Mesendoderm (in vitro differentiated cells): Measurements from ENCODE around the gene LTK.
"Not testable (repeated sequence)": the region's sequence is repeated elsewhere in the genome, so short reads cannot be mapped to it uniquely, and the experiment has no call there.

ENCODE experiments used
- DNase-seq: peaks from one replicate; pipeline ENCODE4 v3.0.0; 2013
- H2AK5ac ChIP-seq: 2 replicates; pipeline ENCODE4 v1.6.1; 2013; ENCODE audit warnings: low read length, inconsistent platforms
- H2BK120ac ChIP-seq: 2 replicates; pipeline ENCODE4 v1.6.1; 2013; ENCODE audit warnings: low read depth, mild to moderate bottlenecking, low read length, moderate library complexity, mixed read lengths
- H2BK15ac ChIP-seq: replicated peaks from 2 replicates; pipeline ENCODE4 v1.6.1; 2013; ENCODE audit warnings: low read depth, mild to moderate bottlenecking, moderate library complexity
- H2BK5ac ChIP-seq: 2 replicates; pipeline ENCODE4 v1.6.1; 2013; ENCODE audit warnings: low read length, inconsistent platforms
- H3K18ac ChIP-seq: 2 replicates; pipeline ENCODE4 v1.6.1; 2013; ENCODE audit warnings: mild to moderate bottlenecking, low read length, mixed read lengths
- H3K23ac ChIP-seq: one replicate; pipeline ENCODE4 v1.6.1; 2013; ENCODE audit warnings: low read length
- H3K27ac ChIP-seq: 2 replicates; pipeline ENCODE4 v1.5.1; 2013; ENCODE audit warnings: low read depth, mild to moderate bottlenecking, inconsistent platforms, low read length, moderate library complexity
- H3K27me3 ChIP-seq: 2 replicates; pipeline ENCODE4 v1.6.1; 2013; ENCODE audit warnings: low read length, control low read depth, mild to moderate bottlenecking, inconsistent platforms; ENCODE audit not compliant: insufficient read depth, poor library complexity
- H3K36me3 ChIP-seq: 2 replicates; pipeline ENCODE4 v1.6.1; 2013; ENCODE audit warnings: low read length, inconsistent platforms; ENCODE audit not compliant: control insufficient read depth, insufficient read depth
- H3K4ac ChIP-seq: one replicate; pipeline ENCODE4 v1.6.1; 2013; ENCODE audit warnings: low read depth, mild to moderate bottlenecking, low read length, moderate library complexity
- H3K4me1 ChIP-seq: 2 replicates; pipeline ENCODE4 v1.6.1; 2013; ENCODE audit warnings: low read depth, low read length, inconsistent platforms; ENCODE audit not compliant: control insufficient read depth
- H3K4me2 ChIP-seq: 2 replicates; pipeline ENCODE4 v1.6.1; 2013; ENCODE audit warnings: low read length
- H3K4me3 ChIP-seq: 2 replicates; pipeline ENCODE4 v1.5.1; 2013; ENCODE audit warnings: mild to moderate bottlenecking, low read length
- H3K56ac ChIP-seq: one replicate; pipeline ENCODE4 v1.6.1; 2013; ENCODE audit warnings: low read length
- H3K79me1 ChIP-seq: 2 replicates; pipeline ENCODE4 v1.6.1; 2013; ENCODE audit warnings: low read length, inconsistent platforms
- H3K79me2 ChIP-seq: 2 replicates; pipeline ENCODE4 v1.6.1; 2013; ENCODE audit warnings: mild to moderate bottlenecking, low read length; ENCODE audit not compliant: control insufficient read depth, insufficient read depth
- H3K9ac ChIP-seq: 2 replicates; pipeline ENCODE4 v1.6.1; 2013; ENCODE audit warnings: low read length, inconsistent platforms
- H4K5ac ChIP-seq: one replicate; pipeline ENCODE4 v1.6.1; 2013; ENCODE audit warnings: low read length
- H4K8ac ChIP-seq: one replicate; pipeline ENCODE4 v1.6.1; 2013; ENCODE audit warnings: low read depth, mild to moderate bottlenecking, control low read depth, low read length, moderate library complexity
- WGBS: extraction: QIAGEN DNeasy Blood & Tissue Kit; methylation state at CpG from one replicate; pipeline ENCODE4 v1.1.7; 2013; ENCODE audit warnings: low lambda C conversion rate, missing lambda C conversion rate; ENCODE audit not compliant: insufficient coverage; ENCODE audit errors: extremely low coverage; 5-methylcytosine and 5-hydroxymethylcytosine counted together

The LTK gene

DNA sequence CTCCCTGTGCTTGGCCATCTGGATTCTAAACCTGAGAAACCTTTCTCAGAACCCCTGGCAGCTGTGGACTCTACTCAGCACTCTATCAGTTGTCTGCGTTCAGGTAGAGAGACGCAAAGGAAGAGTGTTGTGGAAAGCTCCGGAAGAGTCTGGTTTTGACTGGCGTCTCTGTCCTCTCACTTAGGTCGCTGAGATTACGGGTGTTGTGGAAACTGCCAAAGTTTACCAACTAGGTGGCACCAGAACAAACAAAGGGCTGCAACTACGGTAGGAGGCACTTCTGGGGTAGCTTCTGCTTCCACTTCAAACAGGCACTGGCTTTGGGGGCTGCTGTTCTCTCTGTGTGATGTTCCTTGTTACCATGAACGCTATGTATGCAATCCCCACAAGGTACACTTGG is 39.2 kb downstream of the LTK start:
- Histone ChIP-seq H3K79me2 (no peaks in the 10 kb centered on the region), H3K4ac (no peak overlapping the region), H3K27ac (no peak overlapping the region), H3K36me3 (peaks cover 20% of the 10 kb centered on the region), H2BK15ac (no peak overlapping the region), H4K5ac (no peak overlapping the region), H3K4me3 (no peak overlapping the region), H3K23ac (no peak overlapping the region), H4K8ac (no peak overlapping the region), H3K4me1 (no peaks in the 10 kb centered on the region), H3K56ac (no peak overlapping the region), H3K79me1 (no peaks in the 10 kb centered on the region), H2BK120ac (no peak overlapping the region), H3K4me2 (no peak overlapping the region), H2AK5ac (no peak overlapping the region), H2BK5ac (no peak overlapping the region), H3K27me3 (no peaks in the 10 kb centered on the region), H3K18ac (no peak overlapping the region), H3K9ac (no peak overlapping the region)
- WGBS: no CpG with 5 or more reads among the region's 8 CpGs
- no peak for DNase-seq

DNA sequence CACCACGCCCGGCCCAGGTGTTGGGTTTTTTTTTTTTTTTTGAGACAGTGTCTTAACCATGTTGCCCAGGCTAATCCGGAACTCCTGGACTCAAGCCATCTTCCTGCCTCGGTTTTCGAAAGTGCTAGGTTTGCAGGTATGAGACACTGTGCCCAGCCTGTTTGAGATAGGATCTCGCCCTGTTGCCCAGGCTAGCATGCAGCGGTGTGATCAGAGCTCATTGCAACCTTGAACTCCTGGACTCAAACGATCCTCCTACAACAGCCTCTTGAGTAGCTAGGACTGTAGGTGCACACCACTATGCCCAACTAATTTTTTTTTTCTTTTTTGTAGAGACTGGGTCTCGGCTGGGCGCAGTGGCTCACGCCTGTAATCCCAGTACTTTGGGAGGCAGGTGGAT is 40.2 kb downstream of the LTK start:
- no peak overlapping the region for H3K4me2 ChIP-seq
- H4K8ac ChIP-seq: no peak overlapping the region
- H2BK5ac ChIP-seq: no peak overlapping the region
- no peak overlapping the region for H2BK120ac ChIP-seq
- H3K23ac ChIP-seq: no peak overlapping the region
- DNase-seq: no peak
- no CpG with 5 or more reads among the region's 11 CpGs for WGBS
- H2AK5ac ChIP-seq: no peak overlapping the region
- no peak overlapping the region for H3K4me3 ChIP-seq
- no peaks in the 10 kb centered on the region for H3K27me3 ChIP-seq
- H3K9ac ChIP-seq: no peak overlapping the region
- H3K79me2 ChIP-seq: no peaks in the 10 kb centered on the region
- H3K4me1 ChIP-seq: no peaks in the 10 kb centered on the region
- no peak overlapping the region for H3K56ac ChIP-seq
- H3K4ac ChIP-seq: no peak overlapping the region
- no peak overlapping the region for H3K18ac ChIP-seq
- H3K27ac ChIP-seq: no peak overlapping the region
- peaks cover 15% of the 10 kb centered on the region for H3K36me3 ChIP-seq
- no peak overlapping the region for H4K5ac ChIP-seq
- no peaks in the 10 kb centered on the region for H3K79me1 ChIP-seq
- H2BK15ac ChIP-seq: no peak overlapping the region

DNA sequence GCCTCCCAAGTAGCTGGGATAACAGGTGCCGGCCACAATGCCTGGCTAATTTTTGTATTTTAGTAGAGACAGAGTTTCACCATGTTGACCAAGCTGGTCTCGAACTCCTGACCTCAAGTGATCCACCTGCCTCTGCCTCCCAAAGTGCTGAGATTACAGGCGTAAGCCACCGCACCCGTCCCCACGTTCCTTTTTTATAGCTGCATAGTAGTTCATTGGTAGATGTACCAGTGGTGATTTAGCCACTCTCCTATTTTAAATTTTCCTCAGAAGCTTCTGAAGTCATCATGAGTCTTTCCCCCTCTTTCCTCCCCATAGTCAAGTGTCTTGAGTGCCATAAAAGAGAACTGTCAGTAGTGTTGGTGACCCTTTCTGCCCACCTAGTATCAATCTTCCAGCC is 44.0 kb downstream of the LTK start:
- not testable (repeated sequence) for H3K23ac ChIP-seq
- WGBS: no CpG with 5 or more reads among the region's 6 CpGs

DNA sequence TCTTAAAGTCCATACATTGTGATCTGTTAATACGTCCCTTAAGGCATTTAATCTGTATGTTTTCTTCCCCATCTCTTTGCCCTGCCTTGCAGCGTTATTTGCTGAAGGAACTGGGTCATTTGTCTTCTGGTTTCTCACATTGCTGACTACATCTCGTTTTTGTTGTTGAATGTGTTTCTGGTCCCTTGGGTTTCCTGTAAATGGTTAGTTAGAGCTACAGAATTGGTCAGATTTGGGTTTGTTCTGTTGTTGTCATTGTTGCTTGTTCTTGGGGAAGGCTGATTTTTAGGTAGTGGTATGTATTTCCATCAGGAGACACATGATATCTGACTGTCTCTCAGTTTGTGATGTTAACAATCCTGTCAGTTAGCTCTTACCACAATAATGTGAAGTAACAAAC is 46.9 kb downstream of the LTK start:
- Histone ChIP-seq H2BK15ac (no peak overlapping the region), H3K79me1 (no peaks in the 10 kb centered on the region), H3K79me2 (no peaks in the 10 kb centered on the region), H4K5ac (no peak overlapping the region), H3K4ac (no peak overlapping the region), H3K36me3 (peaks cover 6% of the 10 kb centered on the region), H2BK5ac (no peak overlapping the region), H3K27me3 (no peaks in the 10 kb centered on the region), H3K9ac (no peak overlapping the region), H3K56ac (no peak overlapping the region), H3K27ac (no peak overlapping the region), H3K4me2 (no peak overlapping the region), H3K18ac (no peak overlapping the region), H2AK5ac (no peak overlapping the region), H4K8ac (no peak overlapping the region), H2BK120ac (no peak overlapping the region), H3K4me1 (no peaks in the 10 kb centered on the region), H3K4me3 (no peak overlapping the region), H3K23ac (no peak overlapping the region)
- DNase-seq: no peak
- WGBS: no CpG with 5 or more reads among the region's 3 CpGs

More for the DNA sequence above, 44.0 kb downstream of the LTK start:
- not testable (repeated sequence) for H3K27me3 ChIP-seq, DNase-seq, H4K8ac ChIP-seq, H2BK120ac ChIP-seq, H3K27ac ChIP-seq, H3K4me2 ChIP-seq, H3K4me3 ChIP-seq, H2BK15ac ChIP-seq, H3K36me3 ChIP-seq, H3K4ac ChIP-seq, H3K9ac ChIP-seq, H3K18ac ChIP-seq, H2AK5ac ChIP-seq, H4K5ac ChIP-seq, H3K56ac ChIP-seq, H3K79me2 ChIP-seq, H3K4me1 ChIP-seq, H3K79me1 ChIP-seq, H2BK5ac ChIP-seq

DNA sequence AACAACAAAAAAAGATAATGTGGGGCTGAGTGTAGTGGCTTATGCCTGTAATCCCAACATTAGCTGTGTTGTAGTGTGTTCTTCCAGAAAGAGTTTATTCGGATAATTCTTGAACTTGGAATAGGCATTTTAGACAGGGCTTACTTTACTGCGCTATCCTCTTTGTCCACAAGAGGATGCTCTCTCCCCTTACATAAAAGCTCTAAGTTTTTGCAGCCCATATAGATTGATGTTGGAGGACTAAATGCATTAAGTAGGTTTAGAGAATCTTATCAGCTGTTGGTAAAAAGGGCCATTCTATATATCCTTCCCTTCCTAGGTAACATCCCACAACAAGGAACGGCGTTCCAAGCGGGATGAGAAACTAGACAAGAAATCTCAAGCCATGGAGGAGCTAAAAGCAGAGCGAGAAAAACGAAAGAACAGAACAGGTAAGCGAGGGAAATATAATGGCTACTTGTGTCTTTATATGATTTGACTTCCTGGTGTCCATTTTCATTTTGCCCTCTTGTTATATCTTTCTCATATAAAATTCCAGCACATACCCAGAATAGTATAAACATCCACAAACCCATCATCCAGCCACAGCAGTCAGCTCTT is 47.7 kb downstream of the LTK start:
- WGBS: no CpG with 5 or more reads among the region's 8 CpGs

DNA sequence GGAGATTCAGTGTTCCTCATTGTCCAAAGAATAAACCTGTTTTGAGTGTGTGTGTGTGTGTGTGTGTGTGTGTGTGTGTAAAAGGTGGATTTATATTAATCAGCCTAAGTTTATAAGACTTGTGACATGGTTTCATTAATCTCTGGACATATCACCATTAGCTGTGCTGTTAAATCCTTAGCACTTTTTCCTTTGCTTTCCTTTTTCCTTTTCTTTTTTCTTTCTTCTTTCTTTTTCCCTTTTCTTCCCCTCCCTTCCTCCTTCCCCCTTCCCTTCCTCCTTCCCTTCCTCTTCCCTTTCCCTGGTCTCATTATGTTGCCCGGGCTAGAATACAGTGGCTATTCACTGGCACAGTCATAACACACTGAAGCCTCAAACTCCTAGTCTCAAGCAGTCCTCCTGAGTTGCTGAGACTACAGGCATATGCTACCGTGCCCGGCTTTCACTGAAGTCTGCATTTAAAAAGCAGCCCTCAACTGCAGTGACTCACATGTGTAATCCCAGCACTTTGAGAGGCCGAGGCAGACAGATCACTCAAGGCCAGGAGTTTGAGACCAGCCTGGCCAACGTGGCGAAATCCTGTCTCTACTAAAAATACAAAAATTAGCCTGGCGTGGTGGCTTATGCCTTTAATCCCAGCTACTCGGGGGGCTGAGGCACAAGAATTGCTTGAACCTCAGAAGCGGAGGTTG is 48.6 kb downstream of the LTK start:
- no peak overlapping the region for H3K9ac ChIP-seq
- H2BK120ac ChIP-seq: no peak overlapping the region
- H3K4me1 ChIP-seq: no peaks in the 10 kb centered on the region
- no peak overlapping the region for H3K4me2 ChIP-seq
- H3K27ac ChIP-seq: no peak overlapping the region
- no peak overlapping the region for H3K23ac ChIP-seq
- H4K8ac ChIP-seq: no peak overlapping the region
- no peak overlapping the region for H4K5ac ChIP-seq
- H2BK15ac ChIP-seq: no peak overlapping the region
- no peaks in the 10 kb centered on the region for H3K79me1 ChIP-seq
- no peak overlapping the region for H2AK5ac ChIP-seq
- no peak overlapping the region for H2BK5ac ChIP-seq
- no peak overlapping the region for H3K4me3 ChIP-seq
- no peaks in the 10 kb centered on the region for H3K36me3 ChIP-seq
- WGBS: no CpG with 5 or more reads among the region's 9 CpGs
- H3K56ac ChIP-seq: no peak overlapping the region
- no peaks in the 10 kb centered on the region for H3K79me2 ChIP-seq
- no peak overlapping the region for H3K18ac ChIP-seq
- no peak for DNase-seq
- H3K27me3 ChIP-seq: no peaks in the 10 kb centered on the region
- H3K4ac ChIP-seq: no peak overlapping the region

More for the DNA sequence above, 47.7 kb downstream of the LTK start:
- Histone ChIP-seq H3K79me2 (no peaks in the 10 kb centered on the region), H3K4me2 (no peak overlapping the region), H3K79me1 (no peaks in the 10 kb centered on the region), H4K8ac (no peak overlapping the region), H2AK5ac (no peak overlapping the region), H4K5ac (no peak overlapping the region), H3K18ac (no peak overlapping the region), H3K9ac (no peak overlapping the region), H3K4me3 (no peak overlapping the region), H3K23ac (no peak overlapping the region), H3K56ac (no peak overlapping the region), H2BK120ac (no peak overlapping the region), H2BK15ac (no peak overlapping the region), H2BK5ac (no peak overlapping the region), H3K27me3 (no peaks in the 10 kb centered on the region), H3K4ac (no peak overlapping the region), H3K27ac (no peak overlapping the region), H3K36me3 (peaks cover 3% of the 10 kb centered on the region), H3K4me1 (no peaks in the 10 kb centered on the region)
- peak; percentile 55 for DNase-seq
